Activated CD4-positive, alpha-beta memory T cell treated with anti-CD3 and anti-CD28 coated beads, Interleukin-2, amount 10 ng/mL, durations not matched to agents 7 days and 5 days (primary cell): ENCODE data around the gene PRPF4. TPM values are rescaled to one million over a fixed set of nuclear protein-coding genes. Genes with fewer than 3 reads are reported as not detected.

Experiments used
- CTCF ChIA-PET: fragments of 350-600 bp; sonication (Branson Sonifier 250); formaldehyde crosslinking; loops from one replicate; lab custom pipeline; 2021; ENCODE audit warnings: antibody characterized with exemption, inconsistent platforms; lab: Charles Lee
- POLR2A ChIA-PET: fragments of 350-600 bp; sonication (Branson Sonifier 250); formaldehyde crosslinking; loops from one replicate; lab custom pipeline; 2021; ENCODE audit warnings: antibody characterized with exemption; lab: Charles Lee
- DNase-seq: peaks from one replicate; pipeline ENCODE4 v3.0.0-alpha.2; 2020
- H3K27ac Mint-ChIP-seq: one replicate; pipeline ENCODE4 v1.8.0; 2021; ENCODE audit warnings: mild to moderate bottlenecking, mixed read lengths
- H3K27me3 Mint-ChIP-seq: one replicate; pipeline ENCODE4 v1.8.0; 2021; ENCODE audit warnings: mixed read lengths
- H3K36me3 Mint-ChIP-seq: one replicate; pipeline ENCODE4 v1.8.0; 2021; ENCODE audit warnings: low read depth, mixed read lengths
- H3K4me1 Mint-ChIP-seq: one replicate; pipeline ENCODE4 v1.8.0; 2021; ENCODE audit warnings: mixed read lengths
- H3K4me3 Mint-ChIP-seq: one replicate; pipeline ENCODE4 v1.8.0; 2021; ENCODE audit warnings: mild to moderate bottlenecking, mixed read lengths
- H3K9me3 Mint-ChIP-seq: one replicate; pipeline ENCODE4 v1.8.0; 2021; ENCODE audit warnings: mixed read lengths
- total RNA-seq, 2 experiments: library from RNA; stranded (reverse); gene quantifications; one replicate each; pipeline ENCODE4 v1.2.3, GENCODE V29; 2021

PRPF4 gene
- total RNA-seq, 2 experiments from 2014 or later, result 27.7 to 28.2 TPM

DNA sequence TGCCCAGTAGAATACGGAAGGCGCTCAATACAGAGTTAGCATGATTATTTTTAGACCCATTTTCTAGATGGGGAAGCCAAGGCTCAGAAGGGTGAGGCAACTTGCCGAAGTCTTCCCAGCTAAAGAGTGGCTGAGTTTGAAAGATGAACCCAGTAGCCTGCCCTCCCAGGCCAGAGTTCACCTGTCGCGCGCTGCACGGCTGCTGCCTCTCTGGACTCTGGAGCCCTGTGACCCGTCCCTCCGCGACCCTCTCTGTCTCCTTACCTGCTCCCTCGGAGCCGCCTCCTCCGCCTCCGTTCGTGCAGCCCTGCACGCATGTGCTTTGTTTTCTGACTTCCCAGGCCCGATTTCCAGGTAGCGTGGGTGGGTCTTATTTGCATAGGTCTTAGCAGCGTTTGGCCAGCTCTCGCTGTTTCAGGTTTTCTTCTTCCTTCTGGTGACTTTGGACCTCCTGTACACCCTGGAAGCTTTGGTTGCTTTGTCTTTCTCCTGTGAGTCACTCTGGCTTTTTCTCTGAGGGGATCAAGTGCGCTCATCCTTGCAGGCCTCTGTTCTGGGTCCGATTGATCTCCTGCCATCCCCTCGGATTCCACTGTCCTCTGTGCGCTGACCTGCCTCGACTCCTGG is 27.4 kb downstream of the PRPF4 start, which contains the start of gene RNF183:
TSS of gene RNF183 (minus strand) at position 585 of the 627 bp plus-strand sequence. CDS start 5,192 bp downstream, outside the sequence.
- Mint-ChIP-seq H3K4me3 (no peak within 1 kb of the TSS), H3K36me3 (no peaks in the 10 kb centered on the region), H3K27ac (no peak within 1 kb of the TSS), H3K27me3 (peaks cover 32% of the 10 kb centered on the region), H3K4me1 (no peaks in the 10 kb centered on the region), H3K9me3 (no peaks in the 10 kb centered on the region)
- POLR2A ChIA-PET, result no interaction called here
- CTCF ChIA-PET, result no interaction called here
- no peak for DNase-seq

DNA sequence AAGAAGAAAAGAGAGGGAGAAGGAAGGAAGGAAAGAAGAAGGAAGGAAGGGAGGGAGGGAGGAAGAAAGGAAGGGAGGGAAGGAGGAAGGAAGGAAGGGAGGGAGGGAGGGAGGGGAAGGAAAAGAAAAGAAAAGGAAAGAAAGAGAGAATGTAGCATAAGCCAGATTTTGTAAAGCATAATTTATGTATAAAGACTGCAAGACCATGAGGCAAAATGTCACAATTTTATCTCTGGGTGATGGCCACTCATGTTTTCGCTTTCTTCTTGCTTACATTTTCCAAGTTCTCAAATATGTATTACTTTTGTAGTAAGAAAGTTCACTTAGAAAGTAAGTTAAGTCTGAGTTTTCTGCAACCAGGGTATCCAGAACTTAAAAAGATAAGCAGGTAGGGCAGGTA is 31.1 kb downstream of the PRPF4 start:
- Mint-ChIP-seq H3K36me3 (no peaks in the 10 kb centered on the region), H3K27me3 (peaks cover 17% of the 10 kb centered on the region)

DNA sequence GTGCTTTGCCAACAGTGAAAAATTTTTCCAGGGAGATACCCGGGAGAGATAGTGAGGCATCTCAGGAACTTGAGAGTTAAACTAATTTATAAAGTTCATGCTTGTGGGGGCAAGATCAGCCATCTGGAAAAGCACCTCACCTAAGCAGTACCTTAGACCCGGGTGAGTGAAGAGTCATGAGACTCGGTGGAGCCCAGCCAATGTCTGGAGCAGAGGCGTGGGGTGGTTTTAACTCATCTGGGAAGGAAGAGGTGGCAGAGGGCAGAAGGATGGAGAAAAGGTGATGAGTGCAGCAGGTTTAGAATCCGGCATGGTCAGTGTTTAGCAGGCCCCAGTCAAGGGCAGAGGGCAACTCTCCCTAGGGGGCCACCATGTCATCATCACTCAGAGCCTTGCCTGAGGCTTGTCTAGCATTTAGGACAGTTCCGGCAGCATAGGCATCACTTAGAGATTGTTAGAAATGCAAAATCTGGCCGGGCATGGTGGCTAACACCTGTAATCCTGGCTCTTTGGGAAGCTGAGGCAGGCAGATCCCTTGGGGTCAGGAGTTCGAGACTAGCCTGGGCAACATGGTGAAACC is 32.0 kb downstream of the PRPF4 start:
- H3K36me3 Mint-ChIP-seq, result no peaks in the 10 kb centered on the region
- H3K27ac Mint-ChIP-seq, result no peak overlapping the region

More for the DNA sequence above, 31.1 kb downstream of the PRPF4 start:
- no peaks in the 10 kb centered on the region for H3K4me1 Mint-ChIP-seq
- no peak overlapping the region for H3K4me3 Mint-ChIP-seq
- no peak overlapping the region for H3K27ac Mint-ChIP-seq
- POLR2A ChIA-PET, result no interaction called here
- DNase-seq, result no peak
- CTCF ChIA-PET, result no interaction called here
- no peaks in the 10 kb centered on the region for H3K9me3 Mint-ChIP-seq

GRCh38 chr9:113309204-113309813 is 33.9 kb downstream of the PRPF4 start:
- Mint-ChIP-seq H3K9me3 (no peaks in the 10 kb centered on the region), H3K4me3 (no peak overlapping the region), H3K4me1 (no peaks in the 10 kb centered on the region)

More for the DNA sequence above, 32.0 kb downstream of the PRPF4 start:
- ChIA-PET CTCF (interaction anchor here (0.7 kb wide), 2 partner anchors 44 to 122 kb away, joined by 3 to 4 read pairs; no protein-coding TSS in a partner anchor), POLR2A (no interaction called here)
- Mint-ChIP-seq H3K4me1 (no peaks in the 10 kb centered on the region), H3K4me3 (no peak overlapping the region), H3K27me3 (peaks cover 13% of the 10 kb centered on the region), H3K9me3 (no peaks in the 10 kb centered on the region)
- DNase-seq, result no peak

GRCh38 chr9:113310538-113310937 is 35.1 kb downstream of the PRPF4 start:
- H3K9me3 Mint-ChIP-seq, result no peaks in the 10 kb centered on the region
- POLR2A ChIA-PET, result interaction anchor here (1.1 kb wide), 1 partner anchor 100 kb away, joined by 3 read pairs; the partner anchor contains the start of gene POLE3
- H3K27me3 Mint-ChIP-seq, result peaks cover 9% of the 10 kb centered on the region
- H3K36me3 Mint-ChIP-seq, result no peaks in the 10 kb centered on the region
- H3K27ac Mint-ChIP-seq, result no peak overlapping the region
- CTCF ChIA-PET, result interaction anchor here (0.5 to 3.3 kb wide), 9 partner anchors 14 to 348 kb away, joined by 3 to 9 read pairs (median 4); partner anchors contain the start of genes ALAD, CDC26 and PRPF4
- H3K4me1 Mint-ChIP-seq, result no peaks in the 10 kb centered on the region
- H3K4me3 Mint-ChIP-seq, result no peak overlapping the region
- DNase-seq, result no peak

More at GRCh38 chr9:113309204-113309813, 33.9 kb downstream of the PRPF4 start:
- peak; percentile 29 for DNase-seq
- ChIA-PET POLR2A (interaction anchor here (1.1 kb wide), 1 partner anchor 101 kb away, joined by 3 read pairs; the partner anchor contains the start of gene POLE3), CTCF (interaction anchor here (0.9 to 3.3 kb wide), 12 partner anchors 12 to 349 kb away, joined by 3 to 9 read pairs (median 4); partner anchors contain the start of genes ALAD, C9orf43, CDC26 and POLE3)
- H3K27me3 Mint-ChIP-seq, result peaks cover 8% of the 10 kb centered on the region
- no peak overlapping the region for H3K27ac Mint-ChIP-seq
- no peaks in the 10 kb centered on the region for H3K36me3 Mint-ChIP-seq

GRCh38 chr9:113311961-113312360 is 36.5 kb downstream of the PRPF4 start:
- Mint-ChIP-seq H3K27ac (no peak overlapping the region), H3K4me1 (no peaks in the 10 kb centered on the region), H3K27me3 (peaks cover 6% of the 10 kb centered on the region), H3K36me3 (no peaks in the 10 kb centered on the region), H3K9me3 (no peaks in the 10 kb centered on the region), H3K4me3 (no peak overlapping the region)
- no peak for DNase-seq
- ChIA-PET POLR2A (no interaction called here), CTCF (interaction anchor here (1.3 to 2.5 kb wide), 4 partner anchors 89 to 346 kb away, joined by 3 to 9 read pairs (median 5); partner anchors contain the start of gene ALAD)

GRCh38 chr9:113313261-113313660 is 37.8 kb downstream of the PRPF4 start:
- Mint-ChIP-seq H3K4me1 (no peaks in the 10 kb centered on the region), H3K4me3 (no peak overlapping the region), H3K9me3 (no peaks in the 10 kb centered on the region), H3K27me3 (peaks cover 3% of the 10 kb centered on the region), H3K27ac (no peak overlapping the region), H3K36me3 (no peaks in the 10 kb centered on the region)
- POLR2A ChIA-PET, result no interaction called here
- DNase-seq, result no peak
- CTCF ChIA-PET, result interaction anchor here (2.0 to 2.5 kb wide), 2 partner anchors 279 to 345 kb away, joined by 6 to 9 read pairs; no protein-coding TSS in a partner anchor

- Mint-ChIP-seq H3K9me3 (no peaks in the 10 kb centered on the region), H3K4me3 (no peak overlapping the region), H3K27ac (no peak overlapping the region), H3K36me3 (no peaks in the 10 kb centered on the region), H3K27me3 (peaks cover 3% of the 10 kb centered on the region), H3K4me1 (no peaks in the 10 kb centered on the region)
- ChIA-PET CTCF (no interaction called here), POLR2A (interaction anchor here (1.5 kb wide), 1 partner anchor 95 kb away, joined by 3 read pairs; the partner anchor contains the start of genes C9orf43 and POLE3)
- no peak for DNase-seq
Measured at GRCh38 chr9:113315231-113315630, 39.8 kb downstream of the PRPF4 start.

GRCh38 chr9:113316030-113316429 is 40.6 kb downstream of the PRPF4 start:
- ChIA-PET POLR2A (interaction anchor here (1.5 kb wide), 1 partner anchor 94 kb away, joined by 3 read pairs; the partner anchor contains the start of genes C9orf43 and POLE3), CTCF (no interaction called here)
- no peak for DNase-seq
- Mint-ChIP-seq H3K27me3 (peaks cover 3% of the 10 kb centered on the region), H3K27ac (no peak overlapping the region), H3K4me3 (no peak overlapping the region), H3K4me1 (no peaks in the 10 kb centered on the region), H3K36me3 (no peaks in the 10 kb centered on the region), H3K9me3 (no peaks in the 10 kb centered on the region)

GRCh38 chr9:113317777-113318176 is 42.3 kb downstream of the PRPF4 start:
- no peaks in the 10 kb centered on the region for H3K9me3 Mint-ChIP-seq
- no peak overlapping the region for H3K27ac Mint-ChIP-seq
- H3K4me3 Mint-ChIP-seq, result no peak overlapping the region
- DNase-seq, result no peak
- ChIA-PET POLR2A (no interaction called here), CTCF (interaction anchor here (0.5 kb wide), 1 partner anchor 421 kb away, joined by 5 read pairs; no protein-coding TSS in a partner anchor)
- H3K4me1 Mint-ChIP-seq, result no peaks in the 10 kb centered on the region
- peaks cover 3% of the 10 kb centered on the region for H3K27me3 Mint-ChIP-seq
- H3K36me3 Mint-ChIP-seq, result no peaks in the 10 kb centered on the region

DNA sequence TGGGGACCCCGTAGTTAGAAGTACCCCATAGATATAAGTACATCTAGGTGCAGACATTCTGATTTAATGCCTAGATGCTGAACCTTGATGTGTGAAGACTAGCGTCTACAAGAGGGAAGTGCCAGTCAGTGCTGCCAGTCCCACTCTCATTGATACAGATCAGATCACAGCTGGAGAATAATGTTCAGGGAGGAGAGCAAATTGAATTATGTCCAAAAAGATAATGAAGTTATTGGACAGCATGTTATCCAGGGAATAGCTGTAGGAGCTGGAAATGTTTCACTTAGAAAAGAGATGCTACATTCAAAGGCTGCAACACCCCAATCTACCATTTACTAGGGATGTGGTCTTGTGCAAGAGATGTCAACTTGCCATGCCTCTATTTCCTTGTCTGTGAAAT is 43.6 kb downstream of the PRPF4 start:
- no peak overlapping the region for H3K27ac Mint-ChIP-seq
- H3K36me3 Mint-ChIP-seq, result no peaks in the 10 kb centered on the region
- no peak for DNase-seq
- H3K27me3 Mint-ChIP-seq, result peaks cover 3% of the 10 kb centered on the region
- H3K9me3 Mint-ChIP-seq, result no peaks in the 10 kb centered on the region
- POLR2A ChIA-PET, result no interaction called here
- no peak overlapping the region for H3K4me3 Mint-ChIP-seq
- H3K4me1 Mint-ChIP-seq, result no peaks in the 10 kb centered on the region
- CTCF ChIA-PET, result no interaction called here

DNA sequence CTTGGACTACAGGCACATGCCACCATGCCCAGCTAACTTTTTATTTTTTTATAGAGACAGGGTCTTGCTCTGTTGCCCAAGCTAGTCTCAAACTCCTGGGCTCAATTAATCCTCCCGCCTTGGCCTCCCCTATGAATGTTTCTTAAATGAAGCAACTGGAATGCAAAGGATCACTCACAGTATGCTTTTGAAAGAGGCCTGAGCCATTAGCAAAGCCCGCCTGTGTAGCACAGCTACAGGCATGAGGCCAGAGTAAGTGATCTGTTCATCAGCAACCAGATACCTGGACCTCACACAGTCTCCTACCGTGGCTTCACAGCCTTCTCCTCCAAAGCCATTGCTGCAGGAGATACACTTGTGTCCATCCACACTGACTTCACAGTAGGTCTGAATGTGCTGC is 44.6 kb downstream of the PRPF4 start:
- Mint-ChIP-seq H3K27ac (no peak overlapping the region), H3K4me1 (no peaks in the 10 kb centered on the region), H3K36me3 (no peaks in the 10 kb centered on the region), H3K4me3 (no peak overlapping the region), H3K9me3 (no peaks in the 10 kb centered on the region), H3K27me3 (peaks cover 1% of the 10 kb centered on the region)
- CTCF ChIA-PET, result no interaction called here
- POLR2A ChIA-PET, result no interaction called here
- DNase-seq, result no peak

GRCh38 chr9:113322671-113323070 is 47.2 kb downstream of the PRPF4 start:
- POLR2A ChIA-PET, result no interaction called here
- no peak overlapping the region for H3K27ac Mint-ChIP-seq
- no peaks in the 10 kb centered on the region for H3K4me1 Mint-ChIP-seq
- no peaks in the 10 kb centered on the region for H3K36me3 Mint-ChIP-seq
- no peaks in the 10 kb centered on the region for H3K27me3 Mint-ChIP-seq
- H3K4me3 Mint-ChIP-seq, result no peak overlapping the region
- CTCF ChIA-PET, result no interaction called here
- DNase-seq, result no peak
- no peaks in the 10 kb centered on the region for H3K9me3 Mint-ChIP-seq
